Thoracic aorta (tissue), 2 donors: ENCODE measurements around the gene CENPB. TPM values are rescaled to one million over a fixed set of nuclear protein-coding genes. Genes with fewer than 3 reads are reported as not detected.

Experiments
- ATAC-seq: fragments of 150-250 bp; one replicate; pipeline ENCODE4 v1.8.0; 2017; ENCODE audit warnings: low read depth; ENCODE audit not compliant: insufficient number of reproducible peaks, low FRiP score
- DNase-seq: peaks from one replicate; pipeline ENCODE4 v3.0.0-alpha.2; 2020; ENCODE audit warnings: low spot score
- H3K27ac ChIP-seq, 2 donors: fragments of 200-600 bp; sonication (generic); 1 replicate in 1 of 2; 2 replicates in 1 of 2; pipeline ENCODE4 v1.5.1; 2016; ENCODE audit warnings: mild to moderate bottlenecking in 2 of 2, moderate library complexity in 2 of 2
- H3K27me3 ChIP-seq: fragments of 200-600 bp; sonication (generic); replicated peaks from 2 replicates; pipeline ENCODE4 v1.6.0; 2016; ENCODE audit warnings: mild to moderate bottlenecking; ENCODE audit not compliant: insufficient read depth
- H3K36me3 ChIP-seq: fragments of 200-600 bp; sonication (generic); one replicate; pipeline ENCODE4 v1.5.1; 2016
- H3K4me1 ChIP-seq, 2 donors: fragments of 200-600 bp; sonication (generic); 1 replicate in 1 of 2; 2 replicates in 1 of 2; pipeline versions ENCODE4 v1.5.1 to v1.6.0; 2016; ENCODE audit warnings: low read depth in 2 of 2, mild to moderate bottlenecking in 1 of 2; ENCODE audit not compliant: control insufficient read depth in 1 of 2
- H3K4me3 ChIP-seq: fragments of 200-600 bp; sonication (generic); 2 replicates; pipeline ENCODE4 v1.5.1; 2016; ENCODE audit warnings: mild to moderate bottlenecking
- H3K9me3 ChIP-seq: fragments of 200-600 bp; sonication (generic); 2 replicates; pipeline ENCODE4 v1.5.1; 2016
- CTCF ChIP-seq: fragments of 200-600 bp; sonication (generic); IDR thresholded peaks from one replicate; pipeline ENCODE4 v1.5.1; 2019; ENCODE audit warnings: antibody characterized with exemption
- total RNA-seq, 2 donors: library from RNA; depleted of rRNA; stranded (reverse); fragments of >200 nt; gene quantifications; one replicate each; pipeline versions ENCODE4 v1.1.0 to v1.2.3, GENCODE V29; 2016

Gene CENPB
- total RNA-seq, 2 donors from 2014 or later: 97.2 to 114 TPM

DNA sequence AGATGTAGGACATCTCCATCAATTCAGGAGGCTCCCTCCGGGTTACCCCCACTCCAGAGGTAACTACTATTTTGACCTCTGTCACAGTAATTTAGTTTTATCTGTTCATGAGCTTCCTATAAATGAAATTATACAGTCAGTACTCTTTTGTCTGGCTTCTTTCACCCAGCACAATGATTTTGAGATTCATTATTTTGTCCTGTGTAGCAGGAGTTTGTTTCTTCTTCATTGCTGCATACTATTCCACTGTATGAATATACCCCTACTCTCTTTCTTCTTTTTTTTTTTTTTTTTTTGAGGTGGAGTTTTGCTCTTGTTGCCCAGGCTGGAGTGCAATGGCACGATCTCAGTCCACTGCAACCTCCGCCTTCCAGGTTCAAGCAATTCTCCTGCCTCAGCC is 22.0 kb upstream of the CENPB start:
- peaks cover 34 to 76% of the 10 kb centered on the region in 2 donors for H3K4me1 ChIP-seq

DNA sequence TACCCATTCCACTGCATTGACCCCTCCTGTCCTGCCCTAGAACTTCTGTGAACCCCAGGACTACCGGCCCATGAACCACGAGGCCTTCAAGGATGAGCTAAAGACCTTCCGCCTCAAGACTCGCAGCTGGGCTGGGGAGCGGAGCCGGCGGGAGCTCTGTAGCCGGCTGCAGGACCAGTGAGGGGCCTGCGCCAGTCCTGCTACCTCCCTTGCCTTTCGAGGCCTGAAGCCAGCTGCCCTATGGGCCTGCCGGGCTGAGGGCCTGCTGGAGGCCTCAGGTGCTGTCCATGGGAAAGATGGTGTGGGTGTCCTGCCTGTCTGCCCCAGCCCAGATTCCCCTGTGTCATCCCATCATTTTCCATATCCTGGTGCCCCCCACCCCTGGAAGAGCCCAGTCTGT is 18.2 kb upstream of the CENPB start:
- no peak for DNase-seq
- Histone ChIP-seq H3K9me3 (no peaks in the 10 kb centered on the region), H3K4me3 (no peak overlapping the region), H3K36me3 (peaks cover 45% of the 10 kb centered on the region), H3K27ac (no peak overlapping the region), H3K4me1 (peaks cover 26 to 44% of the 10 kb centered on the region in 2 donors), H3K27me3 (no peaks in the 10 kb centered on the region)
- TF ChIP-seq CTCF: no peak
- no peak for ATAC-seq

More for the DNA sequence above, 22.0 kb upstream of the CENPB start:
- Histone ChIP-seq H3K36me3 (peaks cover 9% of the 10 kb centered on the region), H3K27me3 (no peaks in the 10 kb centered on the region), H3K27ac (peak overlapping the region; percentile 94 to 97), H3K4me3 (peak overlapping the region; percentile 48), H3K9me3 (no peaks in the 10 kb centered on the region)
- TF ChIP-seq CTCF: no peak
- DNase-seq (no peak), ATAC-seq (no peak)

DNA sequence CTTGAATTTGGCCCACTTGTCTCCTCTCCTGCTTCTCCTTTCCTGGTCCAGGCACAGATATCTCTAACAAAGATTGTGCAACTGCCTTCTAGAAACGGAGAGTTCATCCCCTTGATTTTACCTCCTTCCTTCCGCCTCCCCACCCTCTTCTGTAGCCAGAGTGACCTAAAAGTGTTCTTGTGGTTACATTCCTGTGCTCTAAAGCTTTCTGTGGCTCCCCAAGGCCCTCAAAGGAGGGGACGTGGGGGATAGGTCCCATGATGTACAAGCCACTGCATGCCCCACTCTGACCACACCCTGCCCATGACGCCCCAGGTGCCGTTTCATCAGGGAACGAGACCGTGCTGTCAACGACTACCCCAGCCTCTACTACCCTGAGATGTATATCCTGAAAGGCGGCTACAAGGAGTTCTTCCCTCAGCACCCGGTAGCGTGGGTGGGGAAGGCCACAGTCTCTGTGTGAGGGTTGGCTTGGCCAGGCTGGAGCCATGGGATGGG is 17.8 kb upstream of the CENPB start:
- Histone ChIP-seq H3K36me3 (peaks cover 45% of the 10 kb centered on the region), H3K4me1 (peaks cover 26 to 46% of the 10 kb centered on the region in 2 donors)

GRCh38 chr20:3803854-3804253 is 17.3 kb upstream of the CENPB start:
- no peak for ATAC-seq

More for the DNA sequence above, 17.8 kb upstream of the CENPB start:
- ATAC-seq (no peak), DNase-seq (no peak)
- no peak for TF ChIP-seq CTCF
- H3K27me3 ChIP-seq: no peaks in the 10 kb centered on the region
- no peak overlapping the region for H3K27ac ChIP-seq
- H3K9me3 ChIP-seq: no peaks in the 10 kb centered on the region
- no peak overlapping the region for H3K4me3 ChIP-seq

DNA sequence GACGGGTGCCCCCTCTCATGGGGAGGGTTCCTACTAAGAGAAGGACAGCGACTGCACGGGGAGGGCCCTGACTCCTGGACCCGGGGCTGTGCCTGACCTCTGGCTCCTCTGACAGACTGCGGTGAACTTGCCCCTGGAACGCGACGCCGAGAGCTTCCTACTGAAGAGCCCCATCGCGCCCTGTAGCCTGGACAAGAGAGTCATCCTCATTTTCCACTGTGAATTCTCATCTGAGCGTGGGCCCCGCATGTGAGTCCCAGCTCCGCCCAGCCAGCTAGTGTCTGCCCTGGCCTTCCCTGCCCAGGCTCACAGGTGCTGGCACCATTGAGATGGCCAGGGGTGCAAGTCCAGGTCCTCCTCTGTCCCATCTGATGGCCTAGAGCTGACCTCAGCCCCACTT is 16.7 kb upstream of the CENPB start:
- DNase-seq (no peak), ATAC-seq (no peak)
- H3K9me3 ChIP-seq: no peaks in the 10 kb centered on the region
- no peaks in the 10 kb centered on the region for H3K27me3 ChIP-seq
- TF ChIP-seq CTCF: no peak
- H3K4me3 ChIP-seq: no peak overlapping the region
- peaks cover 23 to 49% of the 10 kb centered on the region in 2 donors for H3K4me1 ChIP-seq
- H3K27ac ChIP-seq: no peak overlapping the region
- H3K36me3 ChIP-seq: peaks cover 45% of the 10 kb centered on the region

More at GRCh38 chr20:3803854-3804253, 17.3 kb upstream of the CENPB start:
- Histone ChIP-seq H3K4me3 (no peak overlapping the region), H3K36me3 (peaks cover 45% of the 10 kb centered on the region), H3K27me3 (no peaks in the 10 kb centered on the region), H3K4me1 (peaks cover 26 to 49% of the 10 kb centered on the region in 2 donors), H3K27ac (no peak overlapping the region), H3K9me3 (no peaks in the 10 kb centered on the region)
- no peak for DNase-seq
- TF ChIP-seq CTCF: no peak
